A673 (cell line): Measurements from ENCODE around the gene ZHX3.
"Not testable (repeated sequence)": the region's sequence is repeated elsewhere in the genome, so short reads cannot be mapped to it uniquely, and the experiment has no call there.

Experiments used
- CTCF ChIP-seq: fragments of 300-800, 200-600 bp; sonication (generic); conservative IDR thresholded peaks from 2 replicates; pipeline ENCODE4 v1.5.1; 2017; ENCODE audit warnings: low read depth, mild to moderate bottlenecking, antibody characterized with exemption, low read length, moderate library complexity, mixed read lengths
- EZH2 ChIP-seq: fragments of 200-600 bp; sonication (generic); IDR thresholded peaks from 2 replicates; pipeline ENCODE4 v1.6.1; 2017; ENCODE audit warnings: borderline replicate concordance, low read depth, mild to moderate bottlenecking, mixed read lengths, antibody characterized with exemption, low read length; ENCODE audit not compliant: poor library complexity, severe bottlenecking

GRCh38 chr20:41236818-41237217 lies 80.7 kb downstream of the ZHX3 start:
- TF ChIP-seq CTCF, EZH2: not testable (repeated sequence)
